GM12878 (cell line): ENCODE results near the gene RPS6KA3. TPM values are rescaled to one million over a fixed set of nuclear protein-coding genes. Genes with fewer than 3 reads are reported as not detected.
A peak's percentile ranks its signal among the peaks of the same experiment; 100 is the strongest.

ENCODE experiments used
- BCL11A ChIP-seq: IDR thresholded peaks from 2 replicates; pipeline ENCODE4 v1.6.1; 2011; ENCODE audit warnings: low read depth, low read length
- DPF2 ChIP-seq: fragments of 450-650 bp; IDR thresholded peaks from 2 replicates; pipeline ENCODE4 v1.6.1; 2017; ENCODE audit warnings: mild to moderate bottlenecking
- EP300 ChIP-seq, 2 experiments: fragments of 150-350 bp in 1 of 2; IDR thresholded peaks; 2 replicates each; pipeline ENCODE4 v1.6.1; 2011 to 2012; ENCODE audit warnings: low read depth in 2 of 2, low read length in 2 of 2, borderline replicate concordance in 1 of 2, improper control_type of control experiment in 1 of 2, inconsistent platforms in 1 of 2; ENCODE audit not compliant: control insufficient read depth in 1 of 2
- ETV6 ChIP-seq, 2 experiments: fragments of 450-650 bp in 1 of 2; IDR thresholded peaks in 1 of 2; conservative IDR thresholded peaks in 1 of 2; 2 replicates each; pipeline ENCODE4 v1.6.1; 2014; ENCODE audit warnings: antibody characterized with exemption in 1 of 2, borderline replicate concordance in 1 of 2, low read depth in 1 of 2, mild to moderate bottlenecking in 1 of 2, moderate library complexity in 1 of 2
- FOXM1 ChIP-seq: IDR thresholded peaks from 2 replicates; pipeline ENCODE4 v1.6.1; 2012; ENCODE audit warnings: low read depth, mild to moderate bottlenecking, inconsistent platforms, low read length, moderate library complexity
- HCFC1 ChIP-seq: fragments of 150-350 bp; IDR thresholded peaks from 2 replicates; pipeline ENCODE4 v1.6.1; 2014; ENCODE audit warnings: low read length
- JUNB ChIP-seq: IDR thresholded peaks from 2 replicates; pipeline ENCODE4 v1.6.1; 2016; ENCODE audit warnings: antibody characterized with exemption, mild to moderate bottlenecking
- MXI1 ChIP-seq: fragments of 150-350 bp; IDR thresholded peaks from 2 replicates; pipeline ENCODE4 v1.6.1; 2011; ENCODE audit warnings: low read depth, mild to moderate bottlenecking, inconsistent platforms, low read length, improper control_type of control experiment
- NFIC ChIP-seq: IDR thresholded peaks from 2 replicates; pipeline ENCODE4 v1.6.1; 2012; ENCODE audit warnings: low read depth, mild to moderate bottlenecking, inconsistent platforms, low read length, moderate library complexity
- PML ChIP-seq: IDR thresholded peaks from 2 replicates; pipeline ENCODE4 v1.6.1; 2012; ENCODE audit warnings: low read length, inconsistent platforms
- RFX5 ChIP-seq: IDR thresholded peaks from 2 replicates; pipeline ENCODE4 v1.6.1; 2011; ENCODE audit warnings: low read depth, low read length, improper control_type of control experiment
- SMAD1 ChIP-seq: fragments of 450-650 bp; IDR thresholded peaks from 2 replicates; pipeline ENCODE4 v1.6.1; 2018; ENCODE audit warnings: mild to moderate bottlenecking, low read depth; ENCODE audit not compliant: partially characterized antibody
- SPI1 ChIP-seq: IDR thresholded peaks from 2 replicates; pipeline ENCODE4 v1.6.1; 2011; ENCODE audit warnings: low read depth, mild to moderate bottlenecking, low read length, moderate library complexity, borderline replicate concordance; ENCODE audit not compliant: insufficient read depth
- SREBF1 ChIP-seq: IDR thresholded peaks from 2 replicates; pipeline ENCODE4 v1.6.1; 2012; ENCODE audit warnings: mild to moderate bottlenecking, low read length
- STAT3 ChIP-seq: IDR thresholded peaks from 2 replicates; pipeline ENCODE4 v1.6.1; 2011; ENCODE audit warnings: low read depth, low read length, improper control_type of control experiment
- SUZ12 ChIP-seq: fragments of 200-600 bp; sonication (generic); IDR thresholded peaks from one replicate; pipeline ENCODE4 v1.6.1; 2018; ENCODE audit warnings: antibody characterized with exemption, mild to moderate bottlenecking; ENCODE audit not compliant: unreplicated experiment
- TCF12 ChIP-seq: IDR thresholded peaks from 2 replicates; pipeline ENCODE4 v1.6.1; 2011; ENCODE audit warnings: low read depth, mild to moderate bottlenecking, low read length
- TCF7 ChIP-seq: IDR thresholded peaks from 2 replicates; pipeline ENCODE4 v1.6.1; 2014; ENCODE audit warnings: antibody characterized with exemption, borderline replicate concordance
- ZBED1 ChIP-seq: IDR thresholded peaks from 2 replicates; pipeline ENCODE4 v1.6.1; 2016; ENCODE audit warnings: borderline replicate concordance
- polyA plus RNA-seq, 11 experiments: library from polyadenylated mRNA; depleted of rRNA in 4 of 11; unstranded in 6 of 11; stranded (reverse) in 5 of 11; fragments of >200 nt; fragmentation: Nextera tagmentation in 4 of 11; fragmentation: Illumina TruSeq in 1 of 11; extraction: Ambion mirVana in 4 of 11; extraction: Trizol in 1 of 11; gene quantifications; 1 replicate in 1 of 11; 2 replicates in 10 of 11; pipeline versions ENCODE4 v1.2.1 to v1.2.3, GENCODE V29; 2011 to 2016; ENCODE audit warnings: inconsistent platforms in 2 of 11, missing spikeins in 2 of 11, low read depth in 1 of 11
- total RNA-seq, 4 experiments: library from RNA; depleted of rRNA in 3 of 4; stranded (reverse); fragments of >200 nt in 3 of 4; fragmentation: Illumina TruSeq in 1 of 4; extraction: Trizol in 1 of 4; gene quantifications; 2 replicates each; pipeline versions ENCODE4 v1.2.1 to v1.2.3, GENCODE V29; 2013 to 2021
- TF ChIP-seq, protein P1 (sequence below): IDR thresholded peaks from 2 replicates; pipeline ENCODE4 v1.6.1; 2011; ENCODE audit warnings: borderline replicate concordance, low read depth, mild to moderate bottlenecking, moderate library complexity, mixed read lengths, low read length; ENCODE audit not compliant: insufficient read depth; ENCODE audit errors: extremely low read length
- TF ChIP-seq, protein P2 (sequence below): fragments of 450-650 bp; IDR thresholded peaks from 2 replicates; pipeline ENCODE4 v1.6.1; 2018; ENCODE audit warnings: borderline replicate concordance, mild to moderate bottlenecking; ENCODE audit not compliant: partially characterized antibody
- TF ChIP-seq, protein P3 (sequence below), 3 experiments: IDR thresholded peaks in 2 of 3; conservative IDR thresholded peaks in 1 of 3; 2 replicates each; pipeline ENCODE4 v1.5.1; 2011; ENCODE audit warnings: low read depth in 3 of 3, low read length in 3 of 3, mild to moderate bottlenecking in 3 of 3, control low read depth in 2 of 3, moderate library complexity in 2 of 3, inconsistent platforms in 1 of 3, mixed read lengths in 1 of 3; ENCODE audit not compliant: control insufficient read depth in 2 of 3, insufficient read depth in 1 of 3; ENCODE audit errors: extremely low read depth in 1 of 3
- TF ChIP-seq, protein P4 (sequence below): fragments of 450-650 bp; IDR thresholded peaks from 2 replicates; pipeline ENCODE4 v1.6.1; 2016; ENCODE audit warnings: mild to moderate bottlenecking

The RPS6KA3 gene
- total and polyA plus RNA-seq, 10 of the 15 experiments (the other 5 are each of a cell fraction or from before 2014, with no cell fraction given): 2.8 to 35.6 (median 15.8) TPM

DNA sequence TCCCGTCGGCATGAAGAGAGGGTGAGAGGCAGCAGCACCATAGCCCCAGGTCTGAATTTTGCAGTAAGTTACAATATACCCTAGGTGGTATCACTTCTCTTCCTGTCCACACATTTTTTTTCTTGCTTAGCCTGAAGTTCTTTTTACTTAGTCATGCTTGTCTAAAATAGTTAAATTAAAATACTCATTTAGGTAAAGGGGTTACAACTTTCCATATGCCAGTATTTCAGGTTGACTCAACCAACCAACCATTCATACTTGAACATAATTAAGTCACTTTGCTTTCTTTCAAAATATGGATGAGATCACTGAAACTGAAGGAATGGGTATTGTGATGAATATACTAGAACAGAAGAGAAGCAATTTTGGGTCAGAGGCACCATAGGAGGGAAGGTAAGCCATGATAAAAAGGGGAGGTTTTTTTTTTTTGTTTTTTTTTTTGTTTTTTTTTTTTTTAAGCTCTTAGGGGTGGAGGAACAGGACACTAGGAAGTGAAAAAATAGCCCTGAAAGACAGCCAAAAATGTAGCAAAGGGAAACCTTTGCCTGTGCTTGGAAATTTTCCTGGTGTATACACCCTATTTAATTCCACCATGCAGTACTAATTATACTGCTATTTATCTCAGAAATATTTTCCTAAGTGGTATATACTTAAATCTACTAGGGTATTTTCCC is 41.8 kb downstream of the RPS6KA3 start (continued):
- TF ChIP-seq, protein P1, sequence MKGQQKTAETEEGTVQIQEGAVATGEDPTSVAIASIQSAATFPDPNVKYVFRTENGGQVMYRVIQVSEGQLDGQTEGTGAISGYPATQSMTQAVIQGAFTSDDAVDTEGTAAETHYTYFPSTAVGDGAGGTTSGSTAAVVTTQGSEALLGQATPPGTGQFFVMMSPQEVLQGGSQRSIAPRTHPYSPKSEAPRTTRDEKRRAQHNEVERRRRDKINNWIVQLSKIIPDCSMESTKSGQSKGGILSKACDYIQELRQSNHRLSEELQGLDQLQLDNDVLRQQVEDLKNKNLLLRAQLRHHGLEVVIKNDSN: no peak
- TF ChIP-seq SPI1: 0 out of 2 replicates have a peak, but pooled peaks have one; percentile 20
- TF ChIP-seq, protein P2, sequence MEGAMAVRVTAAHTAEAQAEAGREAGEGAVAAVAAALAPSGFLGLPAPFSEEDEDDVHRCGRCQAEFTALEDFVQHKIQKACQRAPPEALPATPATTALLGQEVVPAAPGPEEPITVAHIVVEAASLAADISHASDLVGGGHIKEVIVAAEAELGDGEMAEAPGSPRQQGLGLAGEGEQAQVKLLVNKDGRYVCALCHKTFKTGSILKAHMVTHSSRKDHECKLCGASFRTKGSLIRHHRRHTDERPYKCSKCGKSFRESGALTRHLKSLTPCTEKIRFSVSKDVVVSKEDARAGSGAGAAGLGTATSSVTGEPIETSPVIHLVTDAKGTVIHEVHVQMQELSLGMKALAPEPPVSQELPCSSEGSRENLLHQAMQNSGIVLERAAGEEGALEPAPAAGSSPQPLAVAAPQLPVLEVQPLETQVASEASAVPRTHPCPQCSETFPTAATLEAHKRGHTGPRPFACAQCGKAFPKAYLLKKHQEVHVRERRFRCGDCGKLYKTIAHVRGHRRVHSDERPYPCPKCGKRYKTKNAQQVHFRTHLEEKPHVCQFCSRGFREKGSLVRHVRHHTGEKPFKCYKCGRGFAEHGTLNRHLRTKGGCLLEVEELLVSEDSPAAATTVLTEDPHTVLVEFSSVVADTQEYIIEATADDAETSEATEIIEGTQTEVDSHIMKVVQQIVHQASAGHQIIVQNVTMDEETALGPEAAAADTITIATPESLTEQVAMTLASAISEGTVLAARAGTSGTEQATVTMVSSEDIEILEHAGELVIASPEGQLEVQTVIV: no peak
- TF ChIP-seq STAT3: no peak
- no peak for TF ChIP-seq SMAD1
- peak; percentile 98 for TF ChIP-seq JUNB
- 0 out of 2 replicates have a peak, but pooled peaks have one; percentile 29 for TF ChIP-seq DPF2
- TF ChIP-seq FOXM1: peak; percentile 93
- TF ChIP-seq MXI1: no peak
- TF ChIP-seq, protein P3, sequence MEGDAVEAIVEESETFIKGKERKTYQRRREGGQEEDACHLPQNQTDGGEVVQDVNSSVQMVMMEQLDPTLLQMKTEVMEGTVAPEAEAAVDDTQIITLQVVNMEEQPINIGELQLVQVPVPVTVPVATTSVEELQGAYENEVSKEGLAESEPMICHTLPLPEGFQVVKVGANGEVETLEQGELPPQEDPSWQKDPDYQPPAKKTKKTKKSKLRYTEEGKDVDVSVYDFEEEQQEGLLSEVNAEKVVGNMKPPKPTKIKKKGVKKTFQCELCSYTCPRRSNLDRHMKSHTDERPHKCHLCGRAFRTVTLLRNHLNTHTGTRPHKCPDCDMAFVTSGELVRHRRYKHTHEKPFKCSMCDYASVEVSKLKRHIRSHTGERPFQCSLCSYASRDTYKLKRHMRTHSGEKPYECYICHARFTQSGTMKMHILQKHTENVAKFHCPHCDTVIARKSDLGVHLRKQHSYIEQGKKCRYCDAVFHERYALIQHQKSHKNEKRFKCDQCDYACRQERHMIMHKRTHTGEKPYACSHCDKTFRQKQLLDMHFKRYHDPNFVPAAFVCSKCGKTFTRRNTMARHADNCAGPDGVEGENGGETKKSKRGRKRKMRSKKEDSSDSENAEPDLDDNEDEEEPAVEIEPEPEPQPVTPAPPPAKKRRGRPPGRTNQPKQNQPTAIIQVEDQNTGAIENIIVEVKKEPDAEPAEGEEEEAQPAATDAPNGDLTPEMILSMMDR (IDR thresholded peaks at IDR 0.05 in 2 of 3, conservative IDR thresholded peaks at IDR 0.05 in 1 of 3; ENCODE audit: control insufficient read depth in 2 of 3, extremely low read depth in 1 of 3, insufficient read depth in 1 of 3, low read depth in 3 of 3, low read length in 3 of 3): peak in 1 of 3 experiments; percentile 19; a peak in 1 of 6 replicates
- peak; percentile 61 for TF ChIP-seq SREBF1
- peak; percentile 58; the same call in 1 of the 2 replicates for TF ChIP-seq BCL11A
- TF ChIP-seq PML: peak; percentile 54; the same call in 1 of the 2 replicates
- TF ChIP-seq TCF7: 0 out of 2 replicates have a peak, but pooled peaks have one; percentile 16
- TF ChIP-seq, protein P4, sequence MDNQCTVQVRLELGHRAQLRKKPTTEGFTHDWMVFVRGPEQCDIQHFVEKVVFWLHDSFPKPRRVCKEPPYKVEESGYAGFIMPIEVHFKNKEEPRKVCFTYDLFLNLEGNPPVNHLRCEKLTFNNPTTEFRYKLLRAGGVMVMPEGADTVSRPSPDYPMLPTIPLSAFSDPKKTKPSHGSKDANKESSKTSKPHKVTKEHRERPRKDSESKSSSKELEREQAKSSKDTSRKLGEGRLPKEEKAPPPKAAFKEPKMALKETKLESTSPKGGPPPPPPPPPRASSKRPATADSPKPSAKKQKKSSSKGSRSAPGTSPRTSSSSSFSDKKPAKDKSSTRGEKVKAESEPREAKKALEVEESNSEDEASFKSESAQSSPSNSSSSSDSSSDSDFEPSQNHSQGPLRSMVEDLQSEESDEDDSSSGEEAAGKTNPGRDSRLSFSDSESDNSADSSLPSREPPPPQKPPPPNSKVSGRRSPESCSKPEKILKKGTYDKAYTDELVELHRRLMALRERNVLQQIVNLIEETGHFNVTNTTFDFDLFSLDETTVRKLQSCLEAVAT: no peak
- no peak for TF ChIP-seq SUZ12
- TF ChIP-seq HCFC1: no peak
- TF ChIP-seq EP300 (IDR thresholded peaks at IDR 0.05; ENCODE audit: borderline replicate concordance in 1 of 2, control insufficient read depth in 1 of 2, low read depth in 2 of 2, low read length in 2 of 2): no peak; a peak in 1 of 4 replicates
- peak; percentile 96 for TF ChIP-seq NFIC
- TF ChIP-seq TCF12: no peak
- TF ChIP-seq ETV6 (conservative IDR thresholded peaks at IDR 0.05 in 1 of 2, IDR thresholded peaks at IDR 0.05 in 1 of 2; ENCODE audit: borderline replicate concordance in 1 of 2, low read depth in 1 of 2): peak in 1 of 2 experiments; percentile 36; a peak in 1 of 4 replicates
- no peak for TF ChIP-seq RFX5
- TF ChIP-seq ZBED1: peak; percentile 83
